HPDE6-E6E7 (cell line): ENCODE data around the gene PIK3R5.

Experiments used
- DNase-seq: peaks from one replicate; pipeline ENCODE4 v3.0.0; 2011; ENCODE audit warnings: missing footprints; ENCODE audit errors: extremely low spot score

The PIK3R5 gene

DNA sequence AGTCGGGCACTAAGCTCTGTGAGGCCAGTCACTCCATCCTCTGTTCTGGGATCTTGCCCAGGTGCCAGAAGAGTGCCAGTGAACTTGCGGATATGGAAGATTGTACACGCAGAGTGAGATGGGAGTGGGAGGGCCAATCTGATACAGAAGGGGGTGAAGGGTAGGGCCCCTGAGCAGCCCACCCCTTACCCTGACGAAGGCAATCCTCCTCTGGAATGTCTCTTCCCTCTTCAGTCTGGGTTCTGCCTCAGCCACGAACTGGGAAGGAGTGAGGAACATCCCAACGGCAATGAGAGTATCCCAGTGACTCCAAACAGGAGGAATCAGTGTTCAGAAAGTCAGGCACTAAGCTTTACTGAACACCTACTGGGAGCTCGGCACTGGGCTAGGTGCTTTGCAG, 86.1 kb downstream of the PIK3R5 start:
- DNase-seq: no peak

DNA sequence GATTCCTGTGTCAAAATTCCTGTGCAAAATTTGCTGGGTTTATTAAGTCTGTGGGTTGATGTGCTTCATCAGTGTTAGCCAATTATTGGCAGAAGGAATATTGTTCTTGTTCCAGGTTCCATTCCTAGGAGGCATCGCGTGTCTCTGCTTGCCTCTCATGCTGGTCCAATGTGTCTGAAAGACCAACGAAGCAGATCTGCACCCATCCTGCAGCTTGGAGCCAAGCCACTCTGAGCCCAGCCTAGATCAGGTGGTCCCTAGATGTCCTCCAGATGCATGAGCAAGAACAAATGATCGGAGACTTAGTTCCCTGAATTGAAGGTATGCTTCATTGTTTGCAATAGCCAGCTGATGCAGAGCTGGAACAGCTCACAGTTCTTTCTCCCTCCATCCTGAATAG, 87.5 kb downstream of the PIK3R5 start:
- DNase-seq: no peak

DNA sequence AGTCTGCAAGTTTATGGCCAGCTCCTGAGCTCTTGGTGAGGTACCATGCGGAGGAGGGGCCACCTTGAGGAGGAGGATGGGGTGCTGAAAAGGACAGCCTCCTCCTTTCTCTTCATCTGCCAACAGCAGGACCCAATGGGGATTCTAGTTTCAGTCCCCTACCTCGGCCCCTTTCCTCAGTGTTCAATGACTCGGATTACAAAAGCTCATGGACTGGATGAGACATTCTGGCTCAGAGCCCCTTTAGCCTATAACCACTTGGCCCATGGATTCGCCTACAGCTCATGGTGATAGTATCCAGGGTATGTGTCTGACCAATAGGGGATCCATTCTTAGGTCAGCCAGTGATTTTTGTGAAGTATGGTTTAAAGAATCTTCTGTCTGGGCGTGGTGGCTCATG, 89.5 kb downstream of the PIK3R5 start:
- DNase-seq: no peak

DNA sequence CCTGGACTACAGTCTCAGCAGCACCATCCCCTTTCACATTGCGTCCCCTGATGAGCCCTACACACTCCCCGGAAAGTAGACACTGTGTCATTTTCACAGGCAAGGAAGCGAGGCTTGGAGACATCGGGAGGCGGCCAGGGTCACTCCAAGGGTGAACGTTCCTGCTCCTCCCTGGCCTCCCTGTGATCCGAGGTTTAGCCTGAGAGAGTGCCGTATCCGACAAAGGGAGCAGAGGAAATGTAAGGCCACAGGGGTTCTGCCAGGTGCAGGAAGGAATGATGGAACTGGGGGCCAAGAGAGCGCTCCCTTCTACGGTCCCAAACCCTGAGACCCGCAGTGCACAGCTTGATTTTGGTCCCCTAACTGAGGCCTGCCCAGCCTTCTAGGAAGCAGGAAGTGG, 90.1 kb downstream of the PIK3R5 start:
- DNase-seq: no peak

DNA sequence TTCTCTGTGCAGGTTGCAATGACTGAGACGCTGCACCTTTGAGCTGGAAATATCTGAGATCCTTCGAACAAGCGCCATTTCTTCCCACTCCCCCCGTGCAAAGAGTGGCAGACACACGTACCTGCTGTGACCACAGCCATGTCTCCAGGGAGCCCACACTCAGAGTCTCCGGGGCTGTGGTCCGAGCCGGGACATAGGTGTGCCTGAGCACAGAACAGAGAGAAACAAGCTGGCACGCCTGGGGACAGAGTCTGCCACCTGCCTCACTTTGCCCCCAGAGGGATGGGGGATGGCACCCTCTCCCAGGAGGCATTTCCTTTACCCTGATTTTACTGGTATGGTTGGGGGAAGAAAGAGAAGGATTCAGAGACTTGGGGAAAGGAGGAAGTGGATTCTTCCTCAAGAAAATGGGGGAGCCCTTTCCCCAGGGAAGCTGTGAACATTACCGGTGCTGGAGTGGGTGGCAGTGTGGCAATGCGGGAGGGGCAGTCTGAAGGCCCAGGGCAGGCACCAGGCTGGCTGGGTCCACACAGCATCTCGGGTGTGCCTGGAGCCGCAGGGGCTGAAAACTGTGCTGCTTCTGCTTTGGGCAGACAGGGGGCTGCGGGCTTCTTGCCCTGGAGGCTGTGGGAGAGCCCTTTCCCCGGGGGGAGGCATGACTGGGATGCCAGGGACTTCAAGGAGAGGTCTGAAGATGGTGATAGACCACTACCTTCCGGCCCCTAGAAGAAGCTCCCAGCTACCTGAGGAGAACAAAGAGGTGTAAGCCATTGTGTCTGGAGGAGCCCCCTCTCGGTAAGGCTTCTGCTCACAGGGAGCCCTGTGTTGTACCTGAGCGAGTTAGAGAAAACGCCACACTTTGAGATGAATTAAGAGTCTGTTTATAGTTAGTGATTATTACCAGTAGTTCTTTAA, 91.4 kb downstream of the PIK3R5 start:
- DNase-seq: no peak

DNA sequence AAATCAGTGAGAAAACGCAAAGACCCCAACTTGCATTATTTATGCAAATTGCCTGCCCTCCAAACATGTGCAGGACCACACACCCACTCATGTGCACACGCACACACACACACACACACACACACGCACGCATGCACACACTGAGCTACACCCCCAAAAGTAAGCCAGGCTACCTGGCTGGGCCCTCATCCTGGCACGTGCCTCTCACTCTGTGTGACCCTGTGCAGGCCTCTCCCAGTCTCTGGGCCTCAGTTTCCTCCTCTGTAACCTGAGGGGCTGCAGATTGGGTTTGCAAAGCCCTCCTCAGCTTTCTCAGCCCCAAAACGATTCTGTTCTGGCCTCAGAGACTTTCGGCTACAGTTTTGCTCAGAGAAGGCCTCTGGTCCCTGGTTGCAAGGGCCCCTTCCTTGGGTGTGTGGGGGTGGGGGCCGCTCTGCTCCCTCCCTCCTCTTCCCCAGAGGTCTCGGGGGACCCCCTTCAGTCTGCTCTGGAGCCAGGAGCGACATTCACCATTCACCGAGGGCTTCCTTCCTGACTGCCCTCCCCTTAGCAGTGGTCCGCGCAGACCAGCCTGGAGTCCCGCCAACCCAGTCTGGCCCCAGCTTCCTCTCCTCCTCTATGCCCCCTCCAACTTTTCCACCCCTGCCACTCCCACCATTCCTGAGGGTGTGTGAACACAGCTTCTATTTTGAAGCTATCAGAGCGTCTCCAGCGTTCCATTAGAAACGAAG, 92.6 kb downstream of the PIK3R5 start:
- DNase-seq: no peak

DNA sequence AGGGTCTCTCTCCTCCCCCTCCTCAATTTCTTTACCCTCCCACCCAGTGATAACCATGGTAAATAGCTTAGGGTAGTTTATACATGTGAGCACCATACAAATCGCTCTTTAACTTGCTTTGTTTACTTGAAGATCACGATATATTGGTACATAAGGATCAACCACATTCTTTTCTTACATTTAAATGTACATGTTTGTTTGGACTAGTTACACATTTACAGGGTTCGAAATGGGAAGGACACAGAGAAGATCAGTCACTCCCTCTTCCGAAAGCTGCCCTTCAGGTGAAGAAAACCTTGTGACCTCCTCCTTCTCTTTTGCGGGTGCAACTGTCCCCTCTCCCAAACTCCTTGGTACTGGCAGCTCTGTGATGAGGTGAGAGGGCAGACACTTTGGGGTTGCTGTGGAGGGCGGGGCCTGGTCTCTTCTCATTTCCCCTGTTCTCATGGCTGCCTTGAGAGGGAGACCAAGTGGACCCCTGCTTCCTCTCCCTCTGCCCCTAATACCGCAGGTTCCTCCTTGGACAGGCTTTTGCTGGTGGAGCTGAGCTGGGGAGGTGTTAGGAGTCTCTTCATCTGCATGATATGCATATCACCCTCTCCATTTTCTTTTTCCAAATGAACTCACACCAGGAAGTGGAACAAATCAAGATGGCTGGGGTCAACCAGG, 93.3 kb downstream of the PIK3R5 start:
- DNase-seq: no peak

DNA sequence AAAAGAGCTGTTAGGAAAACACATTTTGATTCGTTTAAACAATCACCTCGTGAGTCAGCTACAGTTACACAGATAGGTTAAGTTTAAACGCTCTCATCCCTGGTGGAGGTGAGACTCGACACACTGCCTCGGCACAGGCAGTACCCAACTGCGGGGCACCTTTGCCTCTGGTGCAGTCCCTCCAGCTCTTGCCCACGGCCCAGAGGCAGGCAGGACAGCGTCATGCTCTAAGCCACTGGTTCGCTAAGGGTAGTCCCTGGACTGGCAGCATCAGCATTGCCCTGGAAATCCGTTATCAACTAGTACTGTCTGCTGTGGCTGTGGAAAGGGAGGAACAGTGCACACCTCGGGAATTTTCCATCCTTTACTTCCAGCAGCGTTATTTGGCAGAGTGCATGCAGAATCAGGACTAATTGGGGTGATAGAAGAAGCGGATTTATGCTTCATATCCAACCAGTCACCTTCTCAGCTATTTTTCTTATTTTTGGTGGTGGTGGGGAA, 94.4 kb downstream of the PIK3R5 start:
- no peak for DNase-seq

DNA sequence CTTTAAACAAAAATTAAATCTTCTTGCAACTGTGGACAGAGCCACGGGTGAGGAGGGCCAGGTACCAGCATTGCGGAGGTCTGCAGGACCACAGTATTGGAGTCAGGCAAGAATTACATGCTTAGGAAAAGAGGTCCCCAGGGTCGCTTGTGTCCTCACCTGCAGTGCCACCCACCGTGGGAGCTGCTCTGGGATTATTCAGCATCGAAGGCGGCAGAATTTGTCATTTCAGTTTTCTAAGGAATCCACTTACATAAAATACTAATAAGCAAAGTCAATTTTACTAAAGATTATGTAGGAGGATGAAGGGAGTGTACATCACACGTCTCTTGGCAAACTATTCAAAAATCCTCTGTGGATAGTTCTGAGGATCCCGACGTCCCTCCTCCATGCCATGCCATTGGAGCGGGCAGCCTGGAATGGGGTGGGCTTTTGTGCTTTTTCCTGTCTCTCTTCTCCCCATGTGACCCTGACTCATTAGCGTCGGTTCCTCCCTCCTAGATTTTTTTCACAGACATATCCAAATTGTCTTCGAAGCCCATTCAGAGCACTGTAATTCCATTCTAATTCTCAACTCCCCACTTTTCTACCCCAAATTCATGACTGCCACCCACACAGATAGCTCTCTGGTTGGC, 95.0 kb downstream of the PIK3R5 start:
- DNase-seq: no peak

DNA sequence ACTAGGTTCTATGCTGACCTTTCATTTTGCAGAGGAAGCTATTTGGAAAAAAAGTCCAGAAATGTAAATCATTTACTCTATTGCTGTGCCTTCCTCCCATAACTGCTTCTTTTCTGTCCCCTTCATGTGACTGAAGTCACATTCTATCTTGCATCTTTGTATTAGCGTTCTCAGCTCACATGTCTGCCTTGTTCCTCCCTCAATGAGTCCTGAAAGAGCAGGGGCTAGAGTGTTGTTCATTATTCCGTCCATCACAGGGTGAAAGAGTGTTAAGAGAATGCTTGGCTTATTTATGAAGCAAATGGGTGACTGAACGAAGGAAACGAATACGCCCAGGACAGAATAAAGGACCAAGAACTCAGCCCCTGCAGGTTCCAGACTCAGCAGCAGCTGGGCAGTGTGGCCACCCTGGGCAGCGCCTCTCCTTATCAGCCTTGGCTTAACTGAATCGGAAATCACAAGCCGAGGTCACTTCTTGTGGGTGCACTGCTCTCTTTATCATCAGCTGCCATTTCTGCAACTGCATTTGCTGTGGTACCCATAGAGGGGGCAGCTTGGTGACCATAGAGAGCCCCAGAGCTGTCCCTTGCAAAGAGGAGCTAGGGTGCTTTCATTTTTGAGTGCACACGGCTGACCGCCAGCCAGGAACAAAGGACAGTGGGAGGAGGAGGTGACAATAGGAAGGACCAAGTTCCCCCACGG, 96.2 kb downstream of the PIK3R5 start:
- DNase-seq: no peak

DNA sequence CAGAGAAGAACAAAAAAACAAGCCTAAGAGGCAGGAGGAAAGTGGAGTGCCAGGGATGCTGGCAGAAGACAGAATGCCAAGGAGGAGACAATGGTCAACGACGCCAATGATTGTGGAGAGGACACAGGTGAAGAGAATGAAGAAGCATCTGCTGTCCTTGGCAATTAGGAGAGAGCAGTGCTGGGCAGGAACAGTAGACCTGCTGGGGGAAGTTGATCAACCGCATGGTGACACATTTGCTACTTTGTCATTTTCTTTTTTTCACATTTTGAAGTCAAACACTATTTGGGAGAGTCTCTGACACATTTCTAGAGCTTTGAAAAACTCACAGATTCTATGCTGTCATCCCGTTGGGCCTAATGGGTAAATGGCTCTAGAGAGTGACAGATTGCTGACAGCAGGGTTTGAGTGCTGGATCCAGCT, 97.0 kb downstream of the PIK3R5 start:
- DNase-seq: no peak

DNA sequence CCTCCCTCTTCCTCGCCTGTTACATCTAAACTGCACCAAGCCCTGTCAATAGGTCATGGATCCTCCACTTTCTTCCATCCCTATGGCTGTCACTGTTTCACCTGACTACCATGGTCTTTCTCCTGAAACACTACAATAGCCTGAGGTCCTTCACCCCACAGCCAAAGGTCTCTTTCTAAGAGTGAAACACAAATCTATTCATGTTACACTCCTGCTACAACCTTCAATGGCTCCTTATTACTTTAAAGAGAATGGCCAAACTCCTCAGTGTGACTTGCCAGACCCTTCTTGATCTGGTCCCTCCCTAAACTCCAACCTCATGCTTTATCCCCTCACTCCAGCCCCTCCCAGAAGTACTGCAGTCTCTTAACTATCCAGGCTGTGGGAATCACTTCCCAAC, 97.4 kb downstream of the PIK3R5 start:
- no peak for DNase-seq

DNA sequence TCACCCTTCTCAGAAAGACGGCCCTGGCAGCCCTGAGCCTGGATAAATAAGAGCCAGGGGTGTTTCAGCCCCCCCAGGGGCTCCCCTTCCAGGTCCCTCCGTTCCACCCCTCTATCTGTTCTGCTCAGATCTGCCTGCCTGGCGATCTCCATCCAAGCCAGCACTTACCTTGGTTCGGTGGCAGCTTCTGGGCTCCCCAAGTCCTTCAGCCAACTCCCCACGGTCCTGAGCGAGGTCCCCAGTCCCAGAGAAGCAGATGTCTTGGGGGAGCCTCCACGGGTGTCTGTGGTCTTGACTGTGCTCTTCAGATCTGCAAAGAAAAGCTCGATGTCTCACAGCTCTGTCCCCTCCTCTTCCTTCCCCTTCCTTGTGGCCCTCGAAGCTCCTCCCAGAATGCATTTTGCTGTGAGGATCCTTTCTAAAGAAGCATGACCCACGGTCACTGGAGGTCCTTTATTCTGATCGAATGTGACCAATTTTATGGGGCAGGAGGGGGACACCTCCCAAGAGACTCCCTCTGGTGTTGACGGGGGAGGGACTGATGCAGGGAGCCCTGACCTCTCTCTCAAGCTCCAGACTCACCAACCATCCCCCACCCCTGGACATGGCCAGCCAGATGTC, 98.0 kb downstream of the PIK3R5 start, which contains the start of gene PIK3R6:
Gene PIK3R6 (minus strand): TSS at position 314 of the 621 bp plus-strand sequence. CDS start 17,880 bp downstream, outside the sequence.
- no peak for DNase-seq

DNA sequence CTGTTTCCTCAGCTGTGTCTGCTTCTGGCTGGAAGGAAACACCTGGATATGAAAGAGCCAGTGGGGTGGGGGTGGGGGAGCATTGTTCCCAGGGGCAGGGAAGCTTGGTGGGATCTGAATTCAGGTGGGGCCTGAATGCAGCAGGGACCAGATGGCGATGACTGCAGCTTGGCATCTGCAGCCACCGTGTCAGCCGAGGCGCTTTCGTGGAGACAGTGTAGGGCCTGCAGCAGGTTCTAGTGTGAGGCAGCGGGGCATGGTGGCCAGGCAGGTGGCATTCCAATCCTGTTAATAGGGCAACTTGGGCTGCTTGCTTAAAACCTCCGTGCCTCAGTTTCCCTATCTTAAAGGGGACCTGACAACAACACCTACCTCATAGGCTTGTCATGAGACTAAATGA, 99.7 kb downstream of the PIK3R5 start:
- no peak for DNase-seq

DNA sequence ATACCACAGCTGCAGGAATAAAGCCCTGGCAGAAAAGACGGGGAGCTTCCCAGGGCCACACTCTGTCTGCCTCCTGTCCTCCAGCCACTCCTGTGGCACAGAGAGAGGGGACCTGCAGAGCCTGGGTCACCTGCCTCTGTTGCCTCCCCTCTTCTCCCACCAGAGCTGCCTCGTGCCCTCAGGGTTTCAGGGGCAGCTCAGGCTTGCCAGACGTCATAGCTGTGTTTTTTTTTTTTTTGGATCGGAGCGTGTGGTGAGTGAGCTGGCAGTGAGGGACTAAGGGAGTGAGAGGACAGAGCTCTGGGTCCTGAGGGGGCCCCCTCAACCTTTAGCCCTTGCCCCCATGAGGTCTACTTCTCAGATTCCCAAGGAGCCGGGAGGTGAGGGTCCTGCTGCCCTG, 100.1 kb downstream of the PIK3R5 start:
- DNase-seq: no peak

DNA sequence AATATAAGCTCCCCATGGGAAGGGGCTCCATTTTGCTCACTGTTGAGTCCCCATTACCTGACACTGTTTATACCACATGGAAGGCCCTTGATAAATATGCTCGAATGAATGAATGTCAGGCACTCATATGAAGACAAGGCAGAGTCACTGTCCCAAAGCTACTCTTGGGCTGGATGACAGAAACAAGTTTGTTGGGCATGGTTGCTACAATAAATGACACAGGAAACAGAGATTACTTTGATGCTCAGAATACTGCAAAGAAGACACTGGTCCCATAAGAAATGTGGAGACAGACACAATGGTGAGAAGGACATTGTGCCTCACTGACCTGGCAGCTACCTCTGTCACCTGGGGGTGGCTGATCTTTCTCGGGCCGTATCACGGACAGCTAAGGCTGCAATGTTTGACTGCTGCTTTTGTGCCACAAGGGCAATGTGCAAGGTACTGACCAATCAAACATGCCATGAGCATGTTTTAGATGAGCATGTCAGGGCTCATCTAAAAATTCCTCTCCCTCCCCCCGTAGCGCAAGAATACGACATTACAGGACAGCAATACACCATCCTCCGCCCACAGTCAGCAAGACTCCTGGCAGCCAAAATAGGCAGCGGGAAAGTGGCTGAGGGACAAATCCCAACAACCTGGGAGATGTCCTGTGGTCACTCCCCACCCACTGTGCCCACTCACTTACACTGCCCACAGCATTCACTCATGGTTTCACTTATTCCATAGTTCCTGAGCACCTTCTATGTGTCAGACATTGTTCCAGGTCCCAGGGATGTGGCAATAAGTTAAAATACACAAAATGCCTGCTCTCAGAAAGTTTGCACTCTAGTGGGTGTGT, 103.1 kb downstream of the PIK3R5 start:
- no peak for DNase-seq

DNA sequence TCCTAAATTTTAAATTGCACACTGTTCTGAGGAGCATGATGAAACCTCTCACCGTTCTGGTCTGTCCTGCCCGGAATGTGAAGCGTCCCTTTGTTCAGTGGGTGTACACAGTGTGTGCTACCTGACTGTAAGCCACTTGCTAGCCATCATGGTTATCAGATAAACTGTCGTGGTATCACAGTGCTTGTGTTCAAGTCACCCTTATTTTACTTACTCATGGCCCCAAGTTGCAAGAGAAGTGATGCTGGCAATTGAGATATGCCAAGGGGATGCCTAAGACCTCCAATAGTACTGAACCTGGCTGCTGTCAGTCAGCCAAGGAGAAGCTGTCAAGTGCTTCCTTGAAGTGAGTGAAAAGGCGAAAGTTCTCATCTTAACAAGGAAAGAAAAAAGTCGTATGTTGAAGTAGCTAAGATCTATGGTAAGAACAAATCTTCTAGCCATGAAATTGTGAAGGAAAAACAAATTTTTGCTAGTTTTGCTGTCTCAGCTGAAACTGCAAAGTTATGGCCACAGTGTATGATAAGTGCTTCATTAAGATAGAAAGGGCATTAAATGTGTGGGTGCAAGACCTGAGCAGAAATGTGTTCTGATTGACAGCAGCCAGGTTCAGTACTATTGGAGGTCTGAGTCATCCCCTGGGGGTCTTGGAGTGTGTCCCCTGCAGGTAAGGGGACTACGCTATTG, 103.9 kb downstream of the PIK3R5 start:
- DNase-seq: no peak

DNA sequence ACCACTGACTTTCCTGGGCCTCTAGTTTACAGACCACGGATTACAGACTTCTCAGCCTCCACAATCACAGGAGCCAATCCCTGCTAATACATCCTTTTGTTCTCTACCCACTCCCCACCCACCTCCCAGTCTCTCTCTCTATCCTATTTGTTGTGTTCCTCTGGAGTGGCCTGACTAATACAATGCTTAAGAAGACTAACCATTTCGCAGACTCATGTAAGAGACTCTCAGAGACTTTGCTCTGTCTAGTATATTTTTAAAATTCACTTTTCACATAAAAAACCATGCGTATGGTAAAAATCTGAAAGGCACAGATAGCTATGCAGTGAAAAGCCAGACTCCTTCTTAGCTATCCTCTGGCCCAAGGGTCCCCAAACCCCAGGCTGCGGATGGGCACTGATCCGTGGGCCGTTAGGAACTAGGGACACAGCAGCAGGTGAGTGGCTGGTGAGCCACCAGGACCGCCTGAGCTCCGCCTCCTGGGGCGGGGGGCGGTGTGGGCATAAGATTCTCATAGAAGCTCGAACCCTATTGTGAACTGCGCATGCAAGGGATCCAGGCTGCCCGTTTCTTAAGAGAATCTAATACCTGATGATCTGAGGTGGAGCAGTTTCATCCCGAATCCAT, 105.6 kb downstream of the PIK3R5 start:
- no peak for DNase-seq
